GM12875 (cell line): ENCODE data around the gene NAA35.
"Not testable (repeated sequence)": the region's sequence is repeated elsewhere in the genome, so short reads cannot be mapped to it uniquely, and the experiment has no call there.

Experiments
- H3K4me3 ChIP-seq: one replicate; pipeline ENCODE4 v1.5.1; 2011; ENCODE audit warnings: low read depth, low read length, control low read depth
- CTCF ChIP-seq: IDR thresholded peaks from 2 replicates; pipeline ENCODE4 v1.5.1; 2011; ENCODE audit warnings: low read depth, mild to moderate bottlenecking, control low read depth, inconsistent platforms, low read length, moderate library complexity, borderline replicate concordance; ENCODE audit not compliant: insufficient read depth

The NAA35 gene

GRCh38 chr9:85971731-85972130 lies 30.8 kb downstream of the NAA35 start:
- no peak for TF ChIP-seq CTCF
- no peak overlapping the region for H3K4me3 ChIP-seq

GRCh38 chr9:85973238-85973637 lies 32.3 kb downstream of the NAA35 start:
- no peak overlapping the region for H3K4me3 ChIP-seq
- TF ChIP-seq CTCF, result no peak

GRCh38 chr9:85974055-85974547 lies 33.2 kb downstream of the NAA35 start:
- not testable (repeated sequence) for H3K4me3 ChIP-seq

GRCh38 chr9:85978496-85978895 lies 37.5 kb downstream of the NAA35 start:
- TF ChIP-seq CTCF, result no peak
- no peak overlapping the region for H3K4me3 ChIP-seq

- H3K4me3 ChIP-seq, result no peak overlapping the region
- TF ChIP-seq CTCF, result no peak
Observed at GRCh38 chr9:85981369-85981768, 40.4 kb downstream of the NAA35 start.

- no peak overlapping the region for H3K4me3 ChIP-seq
- TF ChIP-seq CTCF, result no peak
Observed at GRCh38 chr9:85984457-85984856, 43.5 kb downstream of the NAA35 start.

GRCh38 chr9:85987236-85987635 lies 46.3 kb downstream of the NAA35 start:
- no peak overlapping the region for H3K4me3 ChIP-seq
- TF ChIP-seq CTCF, result no peak

GRCh38 chr9:85994191-85994590 lies 53.2 kb downstream of the NAA35 start:
- TF ChIP-seq CTCF, result no peak
- H3K4me3 ChIP-seq, result no peak overlapping the region
